ENCODE measurements around the gene HNRNPUL1.

- no peak for TF ChIP-seq CTCF (conservative IDR thresholded peaks at IDR 0.05; ENCODE audit: low read depth in 2 of 2)
- TF ChIP-seq EZH2 (IDR thresholded peaks at IDR 0.05; ENCODE audit: low read depth, unreplicated experiment): no peak
- TF ChIP-seq POLR2AphosphoS5 (IDR thresholded peaks at IDR 0.05; ENCODE audit: low read depth): 0 out of 2 replicates have a peak, but pooled peaks have one; percentile 15
- TF ChIP-seq ZNF331 (CRISPR knock-in tag; IDR thresholded peaks at IDR 0.05; ENCODE audit: low read depth): no peak
- TF ChIP-seq REST (IDR thresholded peaks at IDR 0.05; ENCODE audit: unreplicated experiment): no peak
- TF ChIP-seq NANOG (IDR thresholded peaks at IDR 0.05; ENCODE audit: borderline replicate concordance): no peak
- TF ChIP-seq ETS1 (IDR thresholded peaks at IDR 0.05): no peak
- TF ChIP-seq CREB1 (CRISPR knock-in tag; IDR thresholded peaks at IDR 0.05; ENCODE audit: low read depth): no peak
- TF ChIP-seq EZH2phosphoT487 (IDR thresholded peaks at IDR 0.05; ENCODE audit: unreplicated experiment): no peak
- no peak for TF ChIP-seq ZNF114 (CRISPR knock-in tag; IDR thresholded peaks at IDR 0.05)
- no peak for TF ChIP-seq JUNB (IDR thresholded peaks at IDR 0.05; ENCODE audit: unreplicated experiment)
- TF ChIP-seq STAT1 (IDR thresholded peaks at IDR 0.05; ENCODE audit: unreplicated experiment): no peak
These were observed 60.9 kb downstream of the HNRNPUL1 start for GRCh38 chr19:41324921-41325639.
